Measurements from ENCODE around the gene TM4SF1. TPM values are rescaled to one million over a fixed set of nuclear protein-coding genes. Genes with fewer than 3 reads are reported as not detected.

The TM4SF1 gene
- total RNA-seq, 1 donor from 2014 or later: 0.26 TPM

GRCh38 chr3:149374793-149375500 is 2.5 kb downstream of the TM4SF1 start:
- intact Hi-C loops (cut with micrococcal nuclease): no loop called here
- H3K36me3 Mint-ChIP-seq (ENCODE audit: low read depth): no peaks in the 10 kb centered on the region

GRCh38 chr3:149374391-149374790 is 3.1 kb downstream of the TM4SF1 start:
- Mint-ChIP-seq H3K27ac (no peak overlapping the region), H3K4me3 (no peak overlapping the region), H3K9me3 (no peaks in the 10 kb centered on the region), H3K27me3 (peaks cover 7% of the 10 kb centered on the region), H3K36me3 (ENCODE audit: low read depth) (no peaks in the 10 kb centered on the region), H3K4me1 (no peaks in the 10 kb centered on the region)
- DNase-seq: no peak
- intact Hi-C loops (cut with micrococcal nuclease): no loop called here

More at GRCh38 chr3:149374793-149375500, 2.5 kb downstream of the TM4SF1 start:
- no peak for DNase-seq
- Mint-ChIP-seq H3K27me3 (peaks cover 7% of the 10 kb centered on the region), H3K4me1 (no peaks in the 10 kb centered on the region), H3K27ac (no peak overlapping the region), H3K4me3 (no peak overlapping the region), H3K9me3 (no peaks in the 10 kb centered on the region)

- Mint-ChIP-seq H3K27ac (no peak overlapping the region), H3K4me3 (no peak overlapping the region), H3K27me3 (peaks cover 7% of the 10 kb centered on the region), H3K9me3 (no peaks in the 10 kb centered on the region), H3K4me1 (no peaks in the 10 kb centered on the region), H3K36me3 (ENCODE audit: low read depth) (no peaks in the 10 kb centered on the region)
- intact Hi-C loops (cut with micrococcal nuclease): no loop called here
- DNase-seq: no peak
Observed at GRCh38 chr3:149373235-149374125, 4.0 kb downstream of the TM4SF1 start.

GRCh38 chr3:149371723-149372114 is 5.7 kb downstream of the TM4SF1 start:
- Mint-ChIP-seq H3K36me3 (ENCODE audit: low read depth) (no peaks in the 10 kb centered on the region), H3K4me3 (no peak overlapping the region), H3K27ac (no peak overlapping the region), H3K4me1 (peaks cover 5% of the 10 kb centered on the region), H3K9me3 (no peaks in the 10 kb centered on the region), H3K27me3 (peaks cover 4% of the 10 kb centered on the region)
- DNase-seq: no peak
- intact Hi-C loops (cut with micrococcal nuclease): no loop called here

GRCh38 chr3:149371001-149371722 is 6.3 kb downstream of the TM4SF1 start:
- no peak for DNase-seq
- Mint-ChIP-seq H3K36me3 (ENCODE audit: low read depth) (no peaks in the 10 kb centered on the region), H3K27ac (no peak overlapping the region), H3K4me3 (no peak overlapping the region), H3K4me1 (peaks cover 5% of the 10 kb centered on the region), H3K9me3 (no peaks in the 10 kb centered on the region), H3K27me3 (peaks cover 4% of the 10 kb centered on the region)
- intact Hi-C loops (cut with micrococcal nuclease): no loop called here

GRCh38 chr3:149369991-149370866 is 7.2 kb downstream of the TM4SF1 start:
- Mint-ChIP-seq H3K27me3 (peaks cover 3% of the 10 kb centered on the region), H3K4me3 (no peak overlapping the region), H3K27ac (no peak overlapping the region), H3K4me1 (peaks cover 5% of the 10 kb centered on the region), H3K36me3 (ENCODE audit: low read depth) (no peaks in the 10 kb centered on the region), H3K9me3 (no peaks in the 10 kb centered on the region)
- DNase-seq: no peak
- intact Hi-C loops (cut with micrococcal nuclease): no loop called here

DNA sequence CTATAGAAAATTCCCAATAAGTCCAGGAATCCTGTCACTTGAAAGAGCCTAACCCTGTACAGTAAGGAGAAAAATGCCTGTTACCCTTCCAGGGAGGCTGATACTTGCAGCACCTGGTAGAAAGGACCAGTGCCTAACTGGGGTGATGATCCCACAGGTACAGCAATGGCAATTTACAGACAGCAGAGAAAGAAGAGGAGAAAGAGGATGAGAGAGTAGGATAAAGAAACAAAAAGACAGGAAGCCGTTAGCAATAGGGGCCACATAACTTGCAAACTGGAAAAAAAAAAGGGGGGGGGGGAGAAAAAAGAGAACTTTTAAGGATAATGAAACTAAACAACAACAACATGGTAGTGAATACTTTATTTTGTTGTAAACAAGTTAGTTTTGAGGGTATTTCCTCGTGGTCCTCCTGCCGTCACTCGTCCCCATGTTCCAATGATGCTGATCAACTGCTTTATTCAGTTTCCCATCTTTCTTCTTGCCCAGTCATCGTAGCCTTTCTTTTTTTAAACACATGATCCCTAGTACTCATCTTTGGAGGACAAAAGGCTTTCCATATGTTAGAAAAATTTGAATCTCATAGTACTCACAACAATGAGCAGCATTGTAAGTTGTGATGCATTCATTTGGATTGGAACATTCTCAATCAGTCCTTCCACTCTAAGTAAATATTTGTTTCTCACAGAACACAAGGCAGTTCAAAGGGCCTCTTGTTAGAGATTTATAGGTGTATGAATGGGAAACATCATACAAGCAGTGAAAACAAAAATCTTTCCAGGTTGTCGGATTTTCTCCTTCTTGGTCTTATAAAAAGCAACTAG is 8.6 kb downstream of the TM4SF1 start:
- no peak for DNase-seq
- intact Hi-C loops (cut with micrococcal nuclease): no loop called here

DNA sequence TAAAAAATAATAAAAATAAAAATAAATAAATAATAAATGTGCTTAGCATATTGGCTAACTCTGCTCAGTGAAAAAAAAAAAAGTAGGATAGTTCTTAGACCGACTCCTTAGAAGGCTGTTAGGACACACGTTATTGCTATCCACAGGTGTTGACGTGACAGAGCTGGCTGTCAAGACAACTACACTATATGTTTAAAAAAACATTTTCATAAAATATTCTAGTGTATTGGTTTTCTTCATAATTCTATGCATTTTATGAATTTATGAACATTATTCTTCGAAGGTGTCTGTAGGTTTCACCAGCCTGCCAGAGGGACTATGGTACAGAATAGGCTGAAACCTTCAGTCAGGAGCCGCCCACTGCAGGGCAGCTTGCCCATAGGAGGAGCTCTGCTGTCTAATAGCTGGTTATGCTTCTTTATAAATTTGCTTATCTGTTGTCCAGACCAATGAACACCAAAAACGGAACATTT is 9.2 kb downstream of the TM4SF1 start:
- no peaks in the 10 kb centered on the region for H3K9me3 Mint-ChIP-seq
- peaks cover 7% of the 10 kb centered on the region for H3K27me3 Mint-ChIP-seq
- no peak overlapping the region for H3K4me3 Mint-ChIP-seq
- DNase-seq: no peak
- peaks cover 5% of the 10 kb centered on the region for H3K4me1 Mint-ChIP-seq
- H3K27ac Mint-ChIP-seq: no peak overlapping the region
- intact Hi-C loops (cut with micrococcal nuclease): no loop called here
- H3K36me3 Mint-ChIP-seq (ENCODE audit: low read depth): no peaks in the 10 kb centered on the region

More for the DNA sequence above, 8.6 kb downstream of the TM4SF1 start:
- peaks cover 6% of the 10 kb centered on the region for H3K27me3 Mint-ChIP-seq
- no peaks in the 10 kb centered on the region for H3K9me3 Mint-ChIP-seq
- no peaks in the 10 kb centered on the region for H3K36me3 Mint-ChIP-seq (ENCODE audit: low read depth)
- H3K4me1 Mint-ChIP-seq: peaks cover 5% of the 10 kb centered on the region
- no peak overlapping the region for H3K27ac Mint-ChIP-seq
- no peak overlapping the region for H3K4me3 Mint-ChIP-seq

DNA sequence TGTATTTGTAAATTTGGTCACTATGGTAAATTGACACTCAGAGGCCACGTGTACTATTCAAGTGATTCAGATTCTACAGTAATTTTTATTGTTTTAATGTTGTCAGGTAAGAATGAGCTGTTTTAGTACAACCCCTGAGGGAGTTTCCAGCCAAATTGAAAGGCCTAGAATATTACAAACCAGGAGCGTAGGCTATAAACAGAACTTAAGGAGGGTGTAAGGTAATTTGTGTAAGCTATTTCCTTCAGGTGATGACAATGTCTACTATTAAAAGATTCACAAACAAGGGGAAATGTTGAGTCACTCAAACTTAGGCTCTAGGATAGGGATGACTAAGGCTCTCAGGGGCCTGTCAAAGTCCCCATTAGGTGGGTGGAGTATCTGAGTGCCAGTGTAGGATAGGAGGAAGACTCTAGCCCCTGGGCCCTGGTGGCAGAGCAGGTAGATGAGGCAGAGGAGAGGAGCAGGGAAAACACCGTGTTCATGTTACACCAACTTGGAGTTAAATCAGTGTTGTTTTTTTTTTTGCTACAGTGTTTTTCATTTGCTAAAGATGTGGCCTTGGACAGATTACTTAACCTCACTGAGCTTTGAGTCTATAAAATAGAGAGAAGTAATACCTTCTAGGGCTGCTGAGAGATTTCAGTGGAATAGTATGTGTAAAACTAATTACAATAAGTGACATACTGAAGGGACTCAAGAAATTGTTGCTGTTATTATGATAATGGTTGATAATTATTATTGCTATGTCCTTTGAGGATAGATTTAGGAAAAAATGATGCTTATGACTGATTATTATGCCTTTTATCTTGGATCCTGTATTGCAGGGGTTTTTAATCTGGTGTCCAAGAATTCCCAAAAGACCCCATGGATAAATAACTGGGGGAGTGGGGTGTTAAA is 10.3 kb downstream of the TM4SF1 start:
- intact Hi-C loops (cut with micrococcal nuclease): no loop called here
- peaks cover 9% of the 10 kb centered on the region for H3K27me3 Mint-ChIP-seq
- no peak overlapping the region for H3K4me3 Mint-ChIP-seq
- H3K4me1 Mint-ChIP-seq: peaks cover 5% of the 10 kb centered on the region
- no peaks in the 10 kb centered on the region for H3K9me3 Mint-ChIP-seq
- no peak for DNase-seq
- H3K27ac Mint-ChIP-seq: peak overlapping the region; percentile 44
- H3K36me3 Mint-ChIP-seq (ENCODE audit: low read depth): no peaks in the 10 kb centered on the region

DNA sequence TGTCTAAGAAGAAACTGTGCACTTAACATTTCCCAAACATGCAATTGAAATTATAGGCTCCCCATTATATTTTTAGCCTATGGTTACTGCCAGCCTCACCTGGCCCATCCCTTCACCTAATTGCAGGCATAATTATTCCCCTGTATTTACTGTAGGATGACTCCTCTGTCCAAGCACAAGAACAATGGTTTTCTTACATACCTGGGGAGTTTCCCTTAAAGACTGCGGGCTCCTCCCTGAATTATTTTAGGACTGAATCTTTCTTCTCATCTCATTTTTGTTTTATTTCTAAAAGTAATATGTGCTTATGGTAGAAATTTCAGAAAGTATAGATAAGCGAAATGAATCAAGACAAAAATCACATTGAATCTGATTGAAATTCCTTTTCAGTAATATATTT is 11.4 kb downstream of the TM4SF1 start:
- DNase-seq: no peak
- no peak overlapping the region for H3K27ac Mint-ChIP-seq
- H3K27me3 Mint-ChIP-seq: peaks cover 9% of the 10 kb centered on the region
- H3K9me3 Mint-ChIP-seq: no peaks in the 10 kb centered on the region
- H3K4me1 Mint-ChIP-seq: peaks cover 5% of the 10 kb centered on the region
- intact Hi-C loops (cut with micrococcal nuclease): no loop called here
- H3K4me3 Mint-ChIP-seq: no peak overlapping the region
- H3K36me3 Mint-ChIP-seq (ENCODE audit: low read depth): no peaks in the 10 kb centered on the region

DNA sequence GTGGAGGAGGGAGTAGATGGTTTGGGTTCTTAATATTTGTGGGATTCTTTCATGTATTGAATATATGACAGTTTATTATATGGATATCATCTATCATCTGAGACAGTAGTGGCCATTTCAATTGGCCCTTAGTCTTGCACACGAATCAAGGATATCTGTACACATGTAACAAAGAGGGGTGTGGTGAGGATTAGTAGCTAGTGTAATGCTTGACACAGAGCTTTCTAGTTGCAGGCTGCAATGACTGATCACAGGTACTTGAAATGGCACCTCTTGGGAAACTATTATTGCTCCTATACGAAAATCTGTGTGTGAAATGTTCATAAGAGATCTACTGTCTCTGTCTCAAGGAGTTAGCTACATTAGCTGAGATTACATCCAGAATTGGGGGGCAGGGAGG is 12.8 kb downstream of the TM4SF1 start:
- H3K36me3 Mint-ChIP-seq (ENCODE audit: low read depth): no peaks in the 10 kb centered on the region
- H3K27ac Mint-ChIP-seq: no peak overlapping the region
- intact Hi-C loops (cut with micrococcal nuclease): no loop called here
- H3K4me3 Mint-ChIP-seq: no peak overlapping the region
- DNase-seq: no peak
- peaks cover 5% of the 10 kb centered on the region for H3K4me1 Mint-ChIP-seq
- H3K9me3 Mint-ChIP-seq: no peaks in the 10 kb centered on the region
- peaks cover 6% of the 10 kb centered on the region for H3K27me3 Mint-ChIP-seq

DNA sequence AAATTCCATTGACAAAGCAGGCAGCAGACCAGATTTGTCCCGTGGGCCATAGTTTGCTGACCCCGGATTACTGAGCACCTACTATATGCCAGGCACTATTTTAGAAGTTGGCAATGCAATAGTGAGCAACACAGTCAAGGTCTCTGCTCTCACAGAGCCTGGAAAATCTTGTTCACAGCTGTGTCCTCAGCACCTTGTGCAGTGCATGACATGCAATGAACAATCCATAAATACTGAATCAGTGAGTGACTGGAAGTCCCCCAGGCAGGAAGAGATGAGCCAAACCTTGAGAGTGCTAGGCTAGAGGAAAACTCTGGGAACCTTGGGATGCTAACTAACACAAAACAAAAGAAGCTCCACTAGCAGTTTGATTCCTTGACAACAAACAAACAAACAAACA is 14.4 kb downstream of the TM4SF1 start:
- DNase-seq: no peak
- Mint-ChIP-seq H3K4me1 (peaks cover 5% of the 10 kb centered on the region), H3K27ac (no peak overlapping the region), H3K36me3 (ENCODE audit: low read depth) (no peaks in the 10 kb centered on the region), H3K27me3 (peaks cover 18% of the 10 kb centered on the region), H3K4me3 (no peak overlapping the region), H3K9me3 (no peaks in the 10 kb centered on the region)
- intact Hi-C loops (cut with micrococcal nuclease): no loop called here
